GM19240 (cell line): ENCODE measurements around the gene NUDT3.
"Not testable (repeated sequence)": the region's sequence is repeated elsewhere in the genome, so short reads cannot be mapped to it uniquely, and the experiment has no call there.

ENCODE experiments used
- DNase-seq: peaks from one replicate; pipeline ENCODE4 v3.0.0; 2011; ENCODE audit warnings: low spot score; ENCODE audit not compliant: insufficient read length

NUDT3 gene

GRCh38 chr6:34370361-34370760 is 22.1 kb downstream of the NUDT3 start:
- DNase-seq = no peak

- DNase-seq = no peak
Observed at GRCh38 chr6:34369385-34369784, 23.1 kb downstream of the NUDT3 start.

GRCh38 chr6:34366639-34366921 is 25.9 kb downstream of the NUDT3 start:
- no peak for DNase-seq

- DNase-seq = not testable (repeated sequence)
Observed at GRCh38 chr6:34365781-34366638, 26.5 kb downstream of the NUDT3 start.

- not testable (repeated sequence) for DNase-seq
Observed at GRCh38 chr6:34363681-34364075, 28.8 kb downstream of the NUDT3 start.

- peak; percentile 23 for DNase-seq
Observed at GRCh38 chr6:34362909-34363680, 29.4 kb downstream of the NUDT3 start.

GRCh38 chr6:34362176-34362575 is 30.3 kb downstream of the NUDT3 start:
- DNase-seq = no peak

- no peak for DNase-seq
Observed at GRCh38 chr6:34360556-34360955, 31.9 kb downstream of the NUDT3 start.

- no peak for DNase-seq
Observed at GRCh38 chr6:34359418-34360158, 32.9 kb downstream of the NUDT3 start.

- DNase-seq = no peak
Observed at GRCh38 chr6:34358389-34358905, 34.0 kb downstream of the NUDT3 start.

- no peak for DNase-seq
Observed at GRCh38 chr6:34357937-34358336, 34.5 kb downstream of the NUDT3 start.

GRCh38 chr6:34355889-34356288 is 36.6 kb downstream of the NUDT3 start:
- DNase-seq = no peak

GRCh38 chr6:34354230-34354629 is 38.2 kb downstream of the NUDT3 start:
- not testable (repeated sequence) for DNase-seq

GRCh38 chr6:34353530-34353929 is 38.9 kb downstream of the NUDT3 start:
- not testable (repeated sequence) for DNase-seq

- no peak for DNase-seq
Observed at GRCh38 chr6:34352305-34352937, 40.0 kb downstream of the NUDT3 start.

GRCh38 chr6:34350934-34351217 is 41.6 kb downstream of the NUDT3 start:
- no peak for DNase-seq

- DNase-seq = no peak
Observed at GRCh38 chr6:34350137-34350933, 42.1 kb downstream of the NUDT3 start.

- no peak for DNase-seq
Observed at GRCh38 chr6:34349211-34349610, 43.3 kb downstream of the NUDT3 start.

- no peak for DNase-seq
Observed at GRCh38 chr6:34347303-34347702, 45.2 kb downstream of the NUDT3 start.

- DNase-seq = no peak
Observed at GRCh38 chr6:34346175-34347119, 46.0 kb downstream of the NUDT3 start.
